Thyroid gland (tissue), 4 donors: ENCODE data around the gene SNX13.

Experiments
- POLR2A ChIP-seq, 2 donors: fragments of 450-650 bp; IDR thresholded peaks; one replicate each; pipeline ENCODE4 v1.6.1; 2017; ENCODE audit warnings: antibody characterized with exemption in 2 of 2, mild to moderate bottlenecking in 2 of 2, moderate library complexity in 1 of 2
- TF ChIP-seq, protein P1 (sequence below), 6 experiments: fragments of 200-600 bp in 3 of 6; fragments of 450-650 bp in 3 of 6; sonication (generic) in 3 of 6; IDR thresholded peaks; one replicate each; pipeline ENCODE4 v1.5.1; 2016 to 2019; ENCODE audit warnings: antibody characterized with exemption in 6 of 6, mild to moderate bottlenecking in 2 of 6, inconsistent platforms in 1 of 6, moderate library complexity in 1 of 6

DNA sequence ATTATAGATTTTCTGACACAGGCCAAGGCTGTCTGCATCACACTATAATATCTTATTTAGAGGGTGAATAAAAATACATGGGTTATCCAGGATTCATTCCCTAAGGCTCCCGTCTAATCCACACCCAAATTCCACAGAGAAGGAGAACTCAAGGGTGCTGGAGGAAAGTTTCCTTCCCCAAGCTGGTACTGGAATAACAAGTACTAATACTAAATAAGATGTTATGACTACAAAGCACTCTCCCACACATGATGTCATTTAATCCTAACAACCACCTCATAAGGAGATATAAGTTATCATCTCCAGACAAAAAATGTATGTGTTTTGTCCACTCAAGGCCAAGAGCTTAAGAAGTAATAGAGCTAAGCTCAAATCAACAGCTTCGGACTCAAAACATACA, 53.0 kb downstream of the SNX13 start:
- TF ChIP-seq, protein P1, sequence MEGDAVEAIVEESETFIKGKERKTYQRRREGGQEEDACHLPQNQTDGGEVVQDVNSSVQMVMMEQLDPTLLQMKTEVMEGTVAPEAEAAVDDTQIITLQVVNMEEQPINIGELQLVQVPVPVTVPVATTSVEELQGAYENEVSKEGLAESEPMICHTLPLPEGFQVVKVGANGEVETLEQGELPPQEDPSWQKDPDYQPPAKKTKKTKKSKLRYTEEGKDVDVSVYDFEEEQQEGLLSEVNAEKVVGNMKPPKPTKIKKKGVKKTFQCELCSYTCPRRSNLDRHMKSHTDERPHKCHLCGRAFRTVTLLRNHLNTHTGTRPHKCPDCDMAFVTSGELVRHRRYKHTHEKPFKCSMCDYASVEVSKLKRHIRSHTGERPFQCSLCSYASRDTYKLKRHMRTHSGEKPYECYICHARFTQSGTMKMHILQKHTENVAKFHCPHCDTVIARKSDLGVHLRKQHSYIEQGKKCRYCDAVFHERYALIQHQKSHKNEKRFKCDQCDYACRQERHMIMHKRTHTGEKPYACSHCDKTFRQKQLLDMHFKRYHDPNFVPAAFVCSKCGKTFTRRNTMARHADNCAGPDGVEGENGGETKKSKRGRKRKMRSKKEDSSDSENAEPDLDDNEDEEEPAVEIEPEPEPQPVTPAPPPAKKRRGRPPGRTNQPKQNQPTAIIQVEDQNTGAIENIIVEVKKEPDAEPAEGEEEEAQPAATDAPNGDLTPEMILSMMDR (IDR thresholded peaks at IDR 0.05): no peak
- TF ChIP-seq POLR2A (IDR thresholded peaks at IDR 0.05): no peak
